HG03064 (cell line): ENCODE results near the gene PSTPIP2.
"Not testable (repeated sequence)": the region's sequence is repeated elsewhere in the genome, so short reads cannot be mapped to it uniquely, and the experiment has no call there.

Source experiments
- ATAC-seq: cut with Tn5 transposase; IDR thresholded peaks from one replicate; pipeline ENCODE4 v1.9.1; 2021; ENCODE audit warnings: low read depth; ENCODE audit not compliant: unreplicated experiment

Gene PSTPIP2

DNA sequence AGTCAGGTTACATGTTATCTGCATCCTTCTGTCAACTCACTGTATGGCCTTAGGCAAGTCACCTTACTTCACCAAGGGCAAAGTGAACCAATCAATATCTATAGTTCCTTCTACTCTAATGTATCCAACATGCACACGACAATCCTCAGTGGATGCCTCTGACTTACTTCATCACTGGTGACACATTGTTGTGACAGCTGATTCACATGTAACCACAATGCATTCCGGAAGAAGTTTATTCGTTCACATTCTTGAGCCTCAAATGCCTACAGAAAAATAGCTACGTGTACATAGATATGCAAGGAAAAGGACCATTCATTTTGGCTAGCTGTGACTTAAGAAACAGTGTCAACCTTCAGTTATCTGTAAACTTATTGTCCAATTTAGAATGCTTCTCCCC, 78.6 kb downstream of the PSTPIP2 start:
- ATAC-seq = no peak

DNA sequence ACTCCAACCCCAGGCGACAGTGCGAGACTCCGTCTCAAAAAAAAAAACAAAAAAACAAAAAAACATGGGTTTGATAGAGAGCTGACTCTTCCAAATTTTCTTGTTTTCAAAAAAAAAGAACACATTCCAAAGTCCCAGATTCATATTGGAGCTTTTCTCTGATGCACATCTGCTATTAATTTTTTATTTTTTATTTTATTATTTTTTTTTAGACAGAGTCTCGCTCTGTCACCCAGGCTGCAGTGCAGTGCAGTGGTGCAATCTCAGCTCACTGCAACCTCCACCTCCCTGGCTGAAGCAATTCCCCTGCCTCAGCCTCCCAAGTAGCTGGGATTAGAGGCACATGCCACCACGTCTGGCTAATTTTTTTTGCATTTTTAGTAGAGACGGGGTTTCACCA, 79.5 kb downstream of the PSTPIP2 start:
- not testable (repeated sequence) for ATAC-seq

DNA sequence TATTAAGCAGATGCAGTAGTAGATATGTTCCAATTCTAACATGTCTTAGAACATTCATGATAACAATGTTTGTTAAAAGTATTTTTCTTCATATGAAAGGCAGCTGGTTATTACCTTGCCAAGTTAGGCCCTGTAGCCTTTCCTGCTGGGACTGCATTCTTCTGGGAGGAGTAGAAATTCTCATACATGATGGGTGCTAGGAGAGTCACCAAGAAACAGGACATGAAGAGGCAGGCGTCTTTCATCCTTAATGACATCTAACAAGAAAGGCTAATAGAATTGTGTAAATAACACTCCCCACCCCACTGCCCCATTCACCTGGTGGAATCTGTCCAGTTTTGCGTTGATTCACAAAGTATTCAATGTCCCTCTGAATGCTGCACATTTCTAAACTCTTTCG, 80.3 kb downstream of the PSTPIP2 start:
- ATAC-seq = no peak

DNA sequence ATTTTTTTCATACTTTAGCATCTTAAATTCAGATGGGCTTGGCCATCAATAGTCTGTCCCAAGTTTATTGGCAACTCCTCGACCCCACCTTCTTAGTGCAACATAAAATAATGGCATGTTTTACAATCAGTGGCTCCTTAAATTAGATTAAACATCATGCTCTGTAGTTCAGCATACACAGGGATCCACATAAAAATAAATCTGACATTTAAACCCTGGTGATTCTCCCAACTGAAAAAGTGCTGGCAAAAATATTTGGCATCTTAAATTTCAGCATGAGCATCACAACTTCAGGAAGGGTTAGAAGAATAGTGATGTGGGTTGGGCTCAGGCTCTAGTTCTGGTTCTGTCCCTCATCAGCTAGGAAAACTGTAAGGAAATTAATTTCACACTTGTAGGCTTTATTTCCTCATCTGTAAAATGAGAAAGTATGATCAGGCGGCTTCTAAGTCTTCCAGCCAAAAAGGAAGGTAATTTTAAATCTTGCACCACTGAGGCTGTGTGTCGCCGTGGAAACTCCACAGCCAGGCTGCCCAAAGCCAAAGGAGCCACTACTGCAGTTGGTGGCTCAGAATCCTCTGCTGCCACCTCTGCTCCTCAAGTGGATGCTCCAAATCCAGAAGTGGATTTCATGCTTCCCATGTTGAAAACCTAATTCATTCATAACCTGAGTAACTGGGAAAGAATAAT, 87.4 kb downstream of the PSTPIP2 start:
- no peak for ATAC-seq

DNA sequence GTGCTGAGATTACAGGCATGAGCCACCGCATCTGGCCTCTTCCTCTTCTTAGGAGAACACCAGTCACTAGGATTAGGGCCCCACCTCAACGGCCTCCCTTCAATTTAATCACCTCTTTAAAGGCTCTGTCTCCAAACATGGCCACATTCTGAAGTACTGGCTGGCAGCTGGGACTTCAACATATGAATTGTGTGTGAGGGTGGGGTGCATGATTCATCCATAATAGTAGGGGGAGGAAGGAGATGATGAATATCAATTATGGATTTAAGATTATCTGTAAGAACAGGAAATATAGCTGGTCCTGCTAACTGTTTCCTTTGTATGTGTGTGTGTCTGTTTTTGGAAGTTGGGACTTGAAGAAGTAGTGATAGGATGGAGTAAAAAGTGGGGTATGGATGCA, 90.2 kb downstream of the PSTPIP2 start:
- ATAC-seq = no peak

DNA sequence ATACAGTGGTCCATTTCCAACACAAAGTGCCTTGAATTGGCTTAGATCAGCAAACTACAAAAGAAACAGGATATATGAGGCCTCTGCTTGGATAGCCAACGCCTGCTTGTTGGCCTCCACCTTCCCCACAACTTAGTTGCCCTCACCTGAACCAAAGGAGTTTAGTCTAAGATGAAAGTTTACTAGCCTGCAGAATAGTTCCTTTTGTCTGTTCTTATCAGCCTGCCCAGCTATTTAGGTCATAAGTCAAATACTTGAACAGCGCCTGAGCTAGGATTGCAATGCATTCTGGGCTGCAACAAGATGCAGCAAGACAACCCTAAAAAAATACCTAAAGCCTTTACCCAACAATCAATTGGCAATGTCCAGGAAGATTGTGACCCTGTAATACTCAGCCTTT, 91.8 kb downstream of the PSTPIP2 start:
- no peak for ATAC-seq

DNA sequence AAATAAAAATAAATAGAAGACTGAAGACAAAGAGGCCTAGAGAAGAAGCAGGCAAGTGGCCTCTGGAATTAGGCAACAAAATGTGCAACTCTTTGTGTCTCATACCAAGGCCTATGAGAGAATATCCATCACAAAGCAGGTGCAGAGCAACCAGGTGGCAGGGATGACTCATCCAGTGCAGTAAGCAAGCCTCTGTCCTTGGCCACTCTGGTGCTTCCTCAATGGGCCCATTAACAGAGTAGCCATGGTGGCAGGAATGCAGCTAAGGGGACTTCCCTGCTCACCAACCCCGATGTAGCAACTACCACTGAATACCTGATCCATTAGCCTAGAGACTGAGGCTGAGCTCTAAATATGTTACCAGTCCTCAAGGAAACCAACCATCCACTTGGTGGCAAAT, 94.0 kb downstream of the PSTPIP2 start:
- no peak for ATAC-seq

DNA sequence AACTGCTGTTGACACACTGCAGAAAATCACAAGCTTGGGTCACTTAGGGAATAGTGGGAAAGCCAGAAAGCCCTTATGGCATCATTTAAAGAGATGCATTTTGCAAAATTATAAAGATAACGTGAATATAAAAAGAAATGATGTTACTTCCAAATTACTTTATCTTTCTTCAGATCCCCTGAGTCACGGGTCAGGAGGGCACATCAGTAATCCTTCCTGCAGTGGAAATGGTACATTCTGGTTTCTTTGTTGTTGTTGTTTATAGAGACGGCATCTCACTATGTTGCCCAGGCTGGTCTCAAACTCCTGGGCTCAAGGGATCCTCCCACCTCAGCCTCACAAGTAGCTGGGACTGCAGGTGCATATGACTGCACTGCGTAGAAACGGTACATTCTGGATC, 95.1 kb downstream of the PSTPIP2 start:
- ATAC-seq = no peak

DNA sequence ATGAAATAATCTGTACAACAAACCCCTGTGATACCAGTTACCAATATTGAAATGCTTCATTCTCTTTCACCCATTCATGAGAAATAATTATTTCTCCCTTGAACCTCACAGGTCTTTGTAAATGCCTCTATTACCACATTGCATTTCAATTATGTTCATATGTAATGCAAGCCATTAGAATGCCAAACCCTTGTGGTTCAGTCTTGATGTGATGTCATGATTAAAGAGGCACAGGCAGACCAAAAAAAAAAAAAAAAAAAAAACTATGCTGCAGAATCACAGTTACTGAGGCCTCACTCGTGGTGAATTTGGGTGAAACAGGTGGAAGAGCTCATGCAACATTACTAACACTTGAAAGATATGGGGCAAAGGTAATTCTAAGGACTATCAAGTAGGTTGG, 95.5 kb downstream of the PSTPIP2 start:
- no peak for ATAC-seq

DNA sequence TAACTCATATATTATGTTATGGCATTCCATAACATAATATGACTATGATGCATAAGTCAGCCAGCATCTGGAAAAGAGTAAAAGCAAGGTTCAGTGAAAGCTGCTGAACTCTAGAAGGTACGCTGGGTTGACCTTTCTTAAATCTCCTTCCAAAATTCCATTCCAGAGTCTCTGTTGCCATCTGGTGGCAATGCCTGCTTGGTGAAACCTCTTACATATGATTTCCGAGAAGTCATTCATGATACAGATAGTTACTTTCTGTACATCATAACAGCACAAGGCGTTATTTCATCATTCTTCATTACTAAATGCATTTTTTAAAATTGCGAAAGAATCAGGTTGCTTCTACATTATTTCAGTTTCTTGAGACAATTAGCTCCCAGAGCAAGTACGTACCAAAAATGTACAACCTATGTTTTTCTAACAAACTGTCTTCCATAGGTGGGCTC, 97.9 kb downstream of the PSTPIP2 start:
- no peak for ATAC-seq

DNA sequence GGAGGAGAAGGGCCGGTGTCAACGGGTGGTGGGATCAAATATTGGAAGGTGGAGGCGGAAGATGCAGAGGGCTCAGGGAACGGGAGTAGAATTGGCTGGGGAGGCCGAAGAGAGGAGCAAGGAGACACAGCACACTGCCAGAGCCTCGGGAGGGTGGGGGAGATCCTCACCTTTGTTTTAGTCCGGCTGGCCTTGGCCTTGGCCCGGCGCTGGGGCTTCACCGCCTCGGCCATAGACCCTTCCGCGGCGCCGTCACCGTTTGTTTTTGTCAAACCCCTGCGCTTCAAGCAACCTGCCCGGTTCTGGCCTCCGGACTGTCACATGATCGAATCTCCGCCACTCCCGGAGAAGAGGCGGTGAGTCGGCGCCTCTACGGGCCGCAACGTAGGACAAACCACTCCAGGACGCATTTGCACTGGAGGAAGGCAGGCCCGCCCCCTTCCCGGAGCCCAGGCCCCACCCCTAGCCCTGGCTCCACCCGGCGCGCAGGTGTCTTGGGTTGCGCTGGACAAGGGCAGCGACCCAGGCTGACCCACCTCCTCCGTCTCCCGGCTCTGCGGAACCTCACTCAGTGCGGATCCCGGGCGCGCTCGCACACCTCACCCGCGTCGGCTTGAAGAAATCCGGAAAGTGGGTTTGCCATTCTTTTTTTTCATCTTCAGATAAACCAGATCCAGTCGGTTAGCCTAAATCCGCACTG, 104.9 kb downstream of the PSTPIP2 start, which contains the start of gene EPG5:
EPG5 (minus strand) TSS at position 323 of the 700 bp plus-strand sequence; CDS start at position 233, 90 bp downstream.
- peak; percentile 89 for ATAC-seq

DNA sequence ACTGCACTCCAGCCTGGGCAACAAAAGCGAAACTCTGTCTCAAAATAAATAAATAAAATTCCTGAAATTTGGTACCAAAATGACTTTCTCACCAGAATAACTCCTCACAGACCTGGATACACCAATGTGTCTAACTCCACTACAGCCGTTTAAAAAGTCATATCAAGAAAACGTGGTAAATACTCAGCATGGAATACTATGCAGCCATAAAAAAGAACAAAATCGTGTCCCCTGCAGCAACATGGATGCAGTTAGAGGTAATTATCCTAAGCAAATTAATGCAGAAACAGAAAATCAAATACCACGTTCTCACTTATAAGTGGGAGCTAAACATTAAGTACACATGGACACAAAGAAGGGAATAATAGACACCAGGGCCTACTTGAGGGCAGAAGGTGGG, 107.1 kb downstream of the PSTPIP2 start:
- not testable (repeated sequence) for ATAC-seq

DNA sequence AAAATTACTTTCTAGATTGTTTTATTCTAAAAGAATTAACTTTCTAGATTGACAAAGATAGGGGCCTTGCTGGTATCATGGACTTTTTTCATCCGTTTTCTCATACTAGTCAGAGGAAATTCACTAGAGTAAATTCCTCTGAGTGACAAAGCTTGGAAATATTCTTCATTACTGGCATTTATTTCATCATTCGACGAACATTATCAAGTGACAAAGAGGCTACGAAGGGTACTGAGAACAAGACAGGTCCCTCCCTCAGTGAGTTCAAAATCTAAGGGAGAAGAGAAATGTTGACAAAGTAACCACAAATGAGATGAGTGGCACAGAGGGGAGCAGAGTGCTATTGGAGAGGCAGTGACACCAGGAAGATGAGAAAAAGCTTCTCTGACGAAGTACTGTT, 109.2 kb downstream of the PSTPIP2 start:
- ATAC-seq = no peak

DNA sequence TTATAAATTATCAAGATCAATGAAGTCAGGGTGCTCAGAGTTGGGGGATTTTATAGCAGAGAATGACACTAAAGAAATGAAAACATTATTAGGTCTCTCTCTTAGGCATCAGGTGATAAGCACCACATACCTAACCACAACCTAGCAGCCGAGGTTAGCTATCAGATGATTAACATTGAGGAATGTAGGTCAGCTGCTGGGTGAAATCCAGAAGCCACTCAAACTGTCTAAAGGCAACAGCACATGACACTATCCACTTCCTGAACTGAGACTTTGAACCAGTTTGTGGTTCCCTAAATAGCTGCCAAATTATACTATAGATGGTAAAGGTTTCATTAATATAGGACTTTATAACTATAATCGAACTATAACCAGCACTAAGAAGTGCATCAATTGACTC, 109.6 kb downstream of the PSTPIP2 start:
- ATAC-seq = no peak

DNA sequence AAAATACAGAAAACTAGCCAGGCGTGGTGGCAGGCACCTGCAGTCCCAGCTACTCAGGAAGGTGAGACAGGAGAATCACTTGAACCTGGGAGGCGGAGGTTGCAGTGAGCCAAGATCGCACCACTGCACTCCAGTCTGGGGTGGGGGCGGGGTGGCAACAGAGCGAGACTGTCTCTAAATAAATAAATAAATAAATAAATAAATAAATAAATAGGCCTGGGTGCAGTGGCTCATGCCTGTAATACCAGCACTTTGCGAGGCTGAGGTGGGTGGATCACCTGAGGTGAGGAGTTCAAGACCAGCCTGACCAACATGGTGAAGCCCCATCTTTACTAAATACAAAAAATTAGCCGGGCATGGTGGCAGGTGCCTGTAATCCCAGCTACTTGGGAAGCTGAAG, 112.6 kb downstream of the PSTPIP2 start:
- ATAC-seq = not testable (repeated sequence)

DNA sequence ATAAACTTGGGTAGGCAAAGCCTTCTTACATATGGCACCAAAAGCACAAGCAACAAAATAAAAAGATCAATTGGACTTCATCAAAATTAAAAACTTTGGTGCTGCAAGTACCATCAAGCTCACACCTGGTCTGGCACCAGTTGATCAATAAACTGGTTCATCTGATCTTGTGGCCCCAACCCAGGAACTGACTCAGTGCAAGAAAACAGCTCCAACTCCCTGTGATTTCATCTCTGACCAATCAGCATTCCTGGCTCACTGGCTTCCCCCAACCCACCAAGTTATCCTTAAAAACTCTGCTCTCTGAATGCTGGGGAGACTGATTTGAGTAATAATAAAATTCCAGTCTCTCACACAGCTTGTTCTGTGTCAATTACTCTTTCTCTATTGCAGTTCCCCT, 113.3 kb downstream of the PSTPIP2 start:
- ATAC-seq = no peak

DNA sequence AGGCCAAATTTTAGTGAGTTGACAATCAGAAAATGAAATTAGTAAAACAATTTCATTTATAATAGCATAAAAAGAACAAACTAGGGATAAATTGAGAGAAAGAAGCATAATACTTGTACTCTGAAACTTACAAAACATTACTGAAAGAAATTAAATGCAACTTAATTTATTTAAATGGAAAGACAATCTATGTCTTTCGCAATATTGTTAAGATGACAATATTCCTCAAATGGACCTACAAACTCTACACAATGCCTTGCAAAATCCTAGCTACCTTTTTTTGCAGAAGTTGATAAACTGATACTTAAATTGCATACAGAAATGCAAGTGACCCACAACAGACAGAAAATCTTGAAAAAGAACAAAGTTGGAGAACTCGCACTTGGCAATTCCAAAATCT, 114.0 kb downstream of the PSTPIP2 start:
- no peak for ATAC-seq

DNA sequence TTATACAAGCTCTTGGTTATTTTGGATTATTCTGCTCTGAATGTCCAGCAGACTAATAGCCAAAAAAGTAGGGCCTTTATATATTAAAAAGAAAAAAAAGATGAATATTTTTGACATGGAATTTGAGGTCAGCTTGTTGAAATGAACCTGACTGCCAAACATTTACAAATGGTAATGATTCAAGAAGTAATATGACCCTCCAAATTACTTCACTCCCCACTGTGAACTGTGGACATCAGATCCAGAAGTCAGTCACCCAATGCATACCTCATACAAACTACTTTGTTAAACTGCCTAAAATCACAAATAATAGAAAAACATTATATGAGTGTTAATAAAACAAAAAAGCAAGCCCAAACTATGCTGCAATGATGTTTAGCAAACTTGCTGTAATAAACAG, 115.0 kb downstream of the PSTPIP2 start:
- ATAC-seq = no peak

DNA sequence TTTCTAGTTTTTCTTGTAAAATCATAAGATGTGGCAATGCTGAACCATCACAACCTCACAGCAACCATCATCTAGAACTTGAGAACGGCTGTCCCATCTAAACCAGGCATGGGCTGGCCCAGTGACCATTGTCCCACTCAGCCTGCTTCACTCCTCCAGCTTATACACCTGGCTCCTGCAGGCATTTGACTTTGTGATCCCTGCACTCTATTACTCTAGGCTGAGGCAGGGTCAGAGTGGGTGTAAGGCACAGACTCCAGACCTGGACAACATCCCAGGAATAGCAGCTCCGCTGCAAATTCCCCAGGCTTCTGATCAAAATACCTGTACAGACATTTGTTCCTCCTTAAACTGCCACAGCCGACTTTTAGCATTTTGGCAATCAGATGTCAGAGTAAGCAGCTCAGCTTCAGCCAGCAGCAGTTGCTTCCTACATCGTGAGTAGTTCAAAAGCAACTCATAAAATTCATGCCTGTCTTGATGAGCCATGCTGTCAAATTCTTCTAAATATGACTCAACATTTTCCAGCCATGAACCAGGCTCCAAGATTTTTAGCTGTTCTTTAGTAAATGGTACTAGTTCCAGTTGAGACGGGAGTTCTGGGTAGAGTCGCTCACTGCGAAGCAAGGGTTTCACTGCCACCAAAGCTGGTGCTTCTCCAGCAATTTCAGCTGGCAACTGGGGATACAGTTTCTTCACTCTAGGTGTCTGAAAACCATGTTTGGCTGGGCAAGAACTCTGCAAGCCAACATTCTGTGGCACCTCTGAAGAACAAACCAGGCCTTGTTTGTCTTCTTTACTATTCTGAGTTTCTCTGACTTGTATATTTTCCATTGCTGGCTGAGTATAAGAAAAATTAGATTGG, 117.8 kb downstream of the PSTPIP2 start:
- ATAC-seq = no peak

DNA sequence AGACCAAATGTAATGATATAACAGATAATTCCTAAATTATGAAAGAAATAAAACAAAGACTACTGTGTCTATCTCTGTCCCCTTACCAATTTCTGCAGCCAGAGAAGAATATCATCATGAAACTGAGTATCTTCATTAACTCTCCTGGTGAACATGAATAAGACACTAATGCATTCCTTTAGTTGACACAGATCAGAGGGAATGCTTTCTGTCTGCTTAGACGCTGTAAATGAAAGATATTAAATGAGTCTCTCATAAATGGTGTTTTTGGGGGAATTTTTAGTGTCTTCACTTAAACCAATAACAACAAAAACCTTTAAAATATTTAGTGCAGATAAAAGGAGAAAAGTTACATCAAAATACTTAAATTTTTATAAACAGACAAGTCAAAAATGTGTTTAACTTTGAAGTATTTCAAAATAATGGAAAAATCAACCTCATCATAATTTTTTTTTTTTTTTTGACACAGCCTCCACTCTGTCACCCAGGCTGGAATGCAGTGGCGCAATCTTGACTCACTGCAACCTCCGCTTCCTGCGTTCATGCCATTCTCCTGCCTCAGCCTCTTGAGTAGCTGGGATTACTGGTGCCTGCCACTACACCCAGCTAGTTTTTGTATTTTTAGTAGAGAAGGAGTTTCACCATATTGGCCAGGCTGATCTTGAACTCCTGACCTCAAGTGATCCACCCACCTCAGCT, 120.9 kb downstream of the PSTPIP2 start:
- no peak for ATAC-seq

DNA sequence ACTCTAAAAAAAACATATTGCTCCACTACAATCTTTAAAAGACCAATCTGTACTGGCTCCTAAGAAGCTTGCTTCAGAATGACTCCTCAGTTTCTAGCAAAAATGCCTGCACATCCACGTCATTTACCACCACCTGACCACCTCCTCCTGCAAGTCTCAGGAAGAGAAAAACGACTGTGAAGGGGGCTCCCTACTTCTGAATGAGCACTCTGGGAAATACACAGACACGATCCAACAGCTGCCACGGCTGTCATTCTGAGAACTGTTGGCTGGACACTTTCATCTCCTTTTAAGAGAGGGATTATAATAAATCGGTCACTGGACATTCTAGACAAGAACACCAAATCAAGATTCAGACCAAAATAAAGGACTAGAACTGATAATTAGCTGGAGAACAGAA, 126.4 kb downstream of the PSTPIP2 start:
- no peak for ATAC-seq
